NCI-H2107 treated with DMSO at 0.1 percent for 48 hours (cell line): ENCODE measurements around the gene SEMA4C.
A peak's percentile ranks its signal among the peaks of the same experiment; 100 is the strongest.

ENCODE experiments used
- DNase-seq: peaks from one replicate; lab custom pipeline; 2025; ENCODE audit not compliant: unreplicated experiment; lab: John Stamatoyannopoulos, UW

SEMA4C gene

GRCh38 chr2:96843538-96844268 lies 26.2 kb downstream of the SEMA4C start, which contains the start of gene ANKRD23:
TSS of gene ANKRD23 (minus strand) at chr2:96844021. CDS start at chr2:96843992, 29 bp downstream.
- no peak for DNase-seq

GRCh38 chr2:96842600-96842999 lies 27.3 kb downstream of the SEMA4C start:
- no peak for DNase-seq

DNA sequence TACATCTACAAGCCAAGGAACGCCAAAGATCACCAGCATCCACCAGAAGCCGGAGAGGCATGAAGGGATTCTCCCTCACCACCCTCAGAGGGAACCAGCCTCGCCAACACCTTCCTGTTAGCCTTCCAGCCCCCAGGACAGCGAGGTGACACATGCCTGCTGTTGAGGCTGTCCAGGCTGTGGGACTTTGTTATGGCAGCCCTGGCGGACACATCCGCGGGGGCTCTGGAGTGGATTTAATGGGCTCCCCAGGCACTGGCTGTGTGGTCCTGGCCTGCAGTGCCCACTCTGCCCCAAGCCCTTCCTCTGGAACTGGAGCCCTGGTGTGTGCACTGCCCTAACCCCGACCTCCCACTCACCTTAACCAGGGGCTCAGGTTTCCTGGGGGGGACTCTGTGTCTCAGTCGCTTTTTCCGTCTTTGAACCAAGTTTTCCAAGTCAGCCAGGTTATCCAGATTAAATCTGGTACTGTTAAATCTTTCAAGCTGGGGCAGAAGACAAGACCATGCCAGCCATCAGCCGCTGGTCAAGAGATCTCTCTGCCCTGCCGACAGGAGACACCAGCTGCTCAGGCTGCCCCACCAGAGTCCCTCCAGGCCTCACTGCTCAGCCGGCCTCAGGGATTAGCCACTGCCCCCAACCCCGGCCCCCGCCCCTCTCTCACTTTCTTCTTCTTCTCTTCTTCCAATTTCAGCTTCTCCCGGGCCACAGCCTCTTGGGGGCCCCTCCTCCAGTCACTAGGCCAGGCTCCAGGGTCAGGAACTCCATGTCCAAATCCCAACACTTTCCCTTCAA lies 28.0 kb downstream of the SEMA4C start:
- no peak for DNase-seq

- DNase-seq, result no peak
Measured at GRCh38 chr2:96839875-96840850, 29.7 kb downstream of the SEMA4C start.

DNA sequence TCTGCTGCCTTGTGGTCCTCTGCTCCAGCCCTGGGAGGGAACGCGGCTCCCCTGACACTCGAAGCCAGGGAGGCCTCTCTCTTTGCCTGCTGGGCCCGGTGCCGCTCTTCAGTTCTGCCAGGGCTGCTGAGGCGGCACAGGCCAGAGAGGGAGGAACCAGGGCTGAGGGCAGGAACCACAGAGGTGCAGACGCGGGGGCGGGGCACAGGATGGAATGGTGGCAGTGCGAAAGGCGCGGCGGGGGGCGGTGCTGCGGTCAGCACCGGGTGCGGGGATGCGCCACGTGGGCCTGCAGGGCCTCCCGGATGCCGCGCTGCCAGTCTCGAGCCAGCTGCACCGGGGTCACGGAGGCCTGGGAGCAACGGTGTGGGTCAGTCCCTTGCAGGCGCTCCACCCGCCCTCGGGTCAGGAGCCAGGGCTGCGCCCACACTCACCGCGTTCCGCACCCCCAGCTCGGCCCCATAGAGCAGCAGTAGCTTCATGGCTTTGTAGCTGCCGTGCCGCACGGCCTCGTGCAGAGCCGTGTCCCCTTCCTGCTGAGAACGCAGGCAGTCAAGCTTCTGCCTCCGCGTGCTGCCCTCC lies 30.5 kb downstream of the SEMA4C start:
- DNase-seq, result no peak

GRCh38 chr2:96838345-96839292 lies 31.3 kb downstream of the SEMA4C start:
- DNase-seq, result no peak

- DNase-seq, result no peak
Measured at GRCh38 chr2:96837575-96837974, 32.3 kb downstream of the SEMA4C start.

- DNase-seq, result no peak
Measured at GRCh38 chr2:96835830-96836229, 34.0 kb downstream of the SEMA4C start.

GRCh38 chr2:96832754-96833507 lies 36.9 kb downstream of the SEMA4C start:
- peak; percentile 96 for DNase-seq

- no peak for DNase-seq
Measured at GRCh38 chr2:96832408-96832753, 37.5 kb downstream of the SEMA4C start.

GRCh38 chr2:96831679-96832078 lies 38.2 kb downstream of the SEMA4C start:
- peak; percentile 13 for DNase-seq

DNA sequence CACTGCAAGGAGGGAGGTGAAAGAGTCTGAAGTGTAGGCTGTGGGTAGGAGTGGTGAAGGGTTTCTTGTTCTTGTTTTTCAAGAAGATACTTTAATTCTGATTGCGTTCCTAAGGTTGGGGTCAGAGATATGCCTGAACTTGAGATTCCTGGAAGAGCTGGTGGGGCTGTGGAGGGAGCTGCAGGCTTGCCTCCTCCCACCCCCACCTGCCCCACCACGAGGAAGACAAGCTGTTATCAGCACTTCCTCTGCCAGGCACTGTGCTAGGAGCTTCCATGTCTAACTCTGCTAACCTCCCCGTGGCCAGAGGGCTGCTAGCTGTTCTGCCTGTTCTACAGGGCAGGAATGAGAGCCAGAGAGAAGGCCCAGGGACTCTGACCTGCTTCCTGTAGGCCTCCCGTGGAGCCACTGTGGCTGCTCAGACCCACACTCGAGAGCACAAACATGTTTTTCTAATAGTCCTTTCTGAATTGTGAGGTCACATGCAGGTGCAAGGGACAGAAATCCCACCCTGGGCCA lies 39.8 kb downstream of the SEMA4C start:
- DNase-seq, result no peak

- DNase-seq, result no peak
Measured at GRCh38 chr2:96828874-96829273, 41.0 kb downstream of the SEMA4C start.

DNA sequence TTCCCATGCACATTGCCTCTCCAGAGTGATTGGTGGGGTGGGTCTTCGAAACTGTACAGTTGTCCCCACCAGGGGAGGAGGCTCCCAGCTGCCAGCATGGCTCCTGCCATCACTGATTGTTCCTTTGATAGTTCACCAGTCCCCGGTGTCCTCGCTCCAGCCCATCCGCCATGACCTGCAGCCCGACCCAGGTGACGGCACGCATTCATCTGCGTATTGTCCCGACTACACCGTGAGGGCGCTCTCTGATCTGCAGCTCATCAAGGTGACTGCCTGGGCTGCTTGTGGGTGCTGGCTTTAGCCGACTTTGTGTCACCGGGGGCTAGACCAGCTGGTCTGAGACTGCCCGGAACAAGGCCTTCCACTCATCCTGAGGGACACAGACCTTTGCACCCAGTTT lies 41.4 kb downstream of the SEMA4C start:
- DNase-seq, result no peak

DNA sequence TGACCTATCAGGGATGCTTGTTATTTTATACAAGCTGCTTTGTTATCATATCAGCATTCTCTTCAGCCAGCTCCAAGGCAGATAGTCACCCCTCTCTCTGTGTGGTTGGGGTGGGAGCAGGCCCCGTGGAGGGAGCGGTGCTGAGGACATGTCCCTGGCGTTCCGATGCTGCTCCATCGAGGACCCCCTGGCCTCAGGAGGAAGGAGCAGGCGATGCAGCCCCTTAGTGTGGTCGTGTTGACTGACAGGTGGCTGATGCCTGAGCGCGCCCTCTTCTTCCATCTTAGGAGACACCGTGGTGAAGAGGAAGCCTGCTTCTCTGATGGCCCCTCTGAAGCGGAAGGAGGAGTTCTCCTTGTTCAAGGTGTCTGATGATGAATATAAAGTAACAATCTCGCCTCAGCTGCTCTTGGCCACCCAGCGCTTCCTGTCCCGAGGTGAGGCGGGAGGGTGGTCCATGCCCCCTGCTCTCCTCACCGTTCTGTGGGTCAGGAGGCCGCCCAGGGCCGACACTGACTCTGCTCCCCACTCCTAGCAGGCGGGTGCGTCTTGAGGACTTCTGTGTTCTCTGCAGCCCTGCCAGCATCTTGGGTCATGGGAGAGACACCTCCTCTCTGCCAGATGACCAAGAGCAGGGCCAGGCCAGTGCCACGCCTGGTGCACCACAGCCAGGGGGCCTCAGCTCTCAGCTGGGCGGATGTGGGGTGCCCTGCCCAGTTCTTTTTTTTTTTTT lies 43.2 kb downstream of the SEMA4C start:
- no peak for DNase-seq

DNA sequence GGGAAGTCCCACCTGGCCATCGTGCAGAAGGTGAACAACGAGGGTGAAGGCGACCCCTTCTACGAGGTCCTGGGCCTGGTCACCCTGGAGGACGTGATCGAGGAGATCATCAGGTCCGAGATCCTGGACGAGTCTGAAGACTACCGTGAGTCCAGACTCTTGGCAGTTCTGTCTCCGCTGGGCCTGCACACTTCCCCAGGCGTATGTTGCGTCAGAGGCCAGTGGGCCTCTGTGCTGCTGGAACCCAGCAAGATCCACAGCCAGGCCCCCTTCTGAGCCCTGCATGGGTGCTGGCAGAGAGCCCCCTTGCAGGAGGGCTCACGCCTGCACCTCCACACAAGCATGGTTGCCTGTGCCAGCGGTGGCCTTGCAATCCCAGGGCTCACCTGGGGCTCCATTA lies 44.8 kb downstream of the SEMA4C start:
- DNase-seq, result no peak

- DNase-seq, result no peak
Measured at GRCh38 chr2:96824079-96824870, 45.6 kb downstream of the SEMA4C start.
